ENCODE results near the gene VDR.

Gene VDR

DNA sequence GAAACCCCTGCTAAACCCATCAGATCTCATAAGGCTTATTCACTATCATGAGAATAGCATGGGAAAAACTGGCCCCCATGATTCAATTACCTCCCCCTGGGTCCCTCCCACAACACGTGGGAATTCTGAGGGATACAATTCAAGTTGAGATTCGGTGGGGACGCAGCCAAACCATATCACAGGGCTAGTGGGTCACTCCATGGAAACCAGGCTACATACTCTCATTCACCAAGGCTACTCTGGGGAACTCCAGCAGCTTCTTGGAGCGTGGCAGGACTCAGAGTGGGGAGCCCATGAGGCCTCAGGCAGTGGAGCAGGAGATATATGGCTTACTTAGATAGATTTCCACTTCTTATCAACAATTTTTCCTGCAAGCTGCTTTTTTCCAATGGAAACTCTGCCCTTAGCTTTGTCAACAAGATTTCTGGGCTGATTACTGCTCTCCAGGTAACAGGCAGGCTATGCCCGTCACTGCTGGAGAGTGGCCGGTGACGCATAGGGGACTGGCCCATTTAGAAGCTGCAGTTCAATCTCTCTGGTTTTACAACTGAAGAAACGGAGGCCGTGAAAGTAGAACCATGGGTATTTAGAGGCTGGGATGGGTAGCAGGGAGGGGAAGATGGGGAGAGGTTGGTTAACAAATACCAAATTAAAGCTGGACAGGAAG lies 16.5 kb downstream of the VDR start:
- intact Hi-C loops (cut with DNase I; ENCODE audit: low total_unique reads) = no loop called here
- Histone ChIP-seq H3K27ac (no peak overlapping the region), H3K36me3 (no peaks in the 10 kb centered on the region)

GRCh38 chr12:47887529-47887928 lies 17.3 kb downstream of the VDR start:
- intact Hi-C loops (cut with DNase I; ENCODE audit: low total_unique reads) = no loop called here
- TF ChIP-seq, protein P1, sequence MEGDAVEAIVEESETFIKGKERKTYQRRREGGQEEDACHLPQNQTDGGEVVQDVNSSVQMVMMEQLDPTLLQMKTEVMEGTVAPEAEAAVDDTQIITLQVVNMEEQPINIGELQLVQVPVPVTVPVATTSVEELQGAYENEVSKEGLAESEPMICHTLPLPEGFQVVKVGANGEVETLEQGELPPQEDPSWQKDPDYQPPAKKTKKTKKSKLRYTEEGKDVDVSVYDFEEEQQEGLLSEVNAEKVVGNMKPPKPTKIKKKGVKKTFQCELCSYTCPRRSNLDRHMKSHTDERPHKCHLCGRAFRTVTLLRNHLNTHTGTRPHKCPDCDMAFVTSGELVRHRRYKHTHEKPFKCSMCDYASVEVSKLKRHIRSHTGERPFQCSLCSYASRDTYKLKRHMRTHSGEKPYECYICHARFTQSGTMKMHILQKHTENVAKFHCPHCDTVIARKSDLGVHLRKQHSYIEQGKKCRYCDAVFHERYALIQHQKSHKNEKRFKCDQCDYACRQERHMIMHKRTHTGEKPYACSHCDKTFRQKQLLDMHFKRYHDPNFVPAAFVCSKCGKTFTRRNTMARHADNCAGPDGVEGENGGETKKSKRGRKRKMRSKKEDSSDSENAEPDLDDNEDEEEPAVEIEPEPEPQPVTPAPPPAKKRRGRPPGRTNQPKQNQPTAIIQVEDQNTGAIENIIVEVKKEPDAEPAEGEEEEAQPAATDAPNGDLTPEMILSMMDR (IDR thresholded peaks at IDR 0.05) = no peak

More for the DNA sequence above, 16.5 kb downstream of the VDR start:
- Histone ChIP-seq H3K9me3 (no peaks in the 10 kb centered on the region), H3K4me1 (peaks cover 0 to 9% (median under 1%) of the 10 kb centered on the region in 4 donors), H3K27me3 (no peaks in the 10 kb centered on the region), H3K4me3 (no peak overlapping the region)
- TF ChIP-seq, protein P1 (IDR thresholded peaks at IDR 0.05) = no peak
- peak in 1 of 2 donors; percentile 19 for DNase-seq

DNA sequence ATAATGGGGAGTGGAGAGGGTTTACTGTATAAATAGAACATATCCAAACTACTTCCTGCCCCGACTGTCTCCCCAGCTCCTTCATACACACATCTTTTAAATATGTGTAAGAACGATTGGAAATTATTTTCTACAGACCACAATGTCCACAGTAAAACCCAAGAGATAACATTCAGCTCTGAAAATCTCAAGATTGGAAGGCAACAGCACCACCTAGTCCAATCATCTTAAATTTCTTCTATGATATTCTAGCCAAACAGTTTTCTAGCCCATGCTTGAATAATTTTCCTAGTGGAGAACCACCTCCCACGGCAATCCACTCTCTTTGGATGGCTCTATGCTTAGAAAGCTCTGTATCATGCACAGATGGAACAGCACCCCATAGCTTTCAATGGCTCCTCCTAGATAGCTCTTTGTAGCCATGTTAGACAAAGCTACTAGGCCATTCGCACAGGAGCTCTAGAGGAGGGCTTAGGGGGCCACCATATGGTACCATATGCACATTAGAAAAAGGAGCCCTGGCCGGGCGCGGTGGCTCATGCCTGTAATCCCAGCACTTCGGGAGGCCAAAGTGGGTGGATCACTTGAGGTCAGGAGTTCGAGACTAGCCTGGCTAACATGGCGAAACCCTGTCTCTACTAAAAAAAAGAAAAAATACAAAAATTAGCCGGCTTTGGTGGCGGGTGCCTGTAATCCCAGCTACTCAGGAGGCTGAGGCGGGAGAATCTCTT lies 18.1 kb downstream of the VDR start:
- no peak overlapping the region for H3K27ac ChIP-seq
- H3K27me3 ChIP-seq = peaks cover 0 to 4% of the 10 kb centered on the region in 2 donors
- no peak overlapping the region for H3K4me3 ChIP-seq
- H3K9me3 ChIP-seq = no peaks in the 10 kb centered on the region
- no peaks in the 10 kb centered on the region for H3K36me3 ChIP-seq
- peak in 1 of 2 donors; percentile 39 for DNase-seq
- intact Hi-C loops (cut with DNase I; ENCODE audit: low total_unique reads) = no loop called here
- H3K4me1 ChIP-seq = peaks cover 0 to 19% (median 3%) of the 10 kb centered on the region in 4 donors
- TF ChIP-seq, protein P1 (IDR thresholded peaks at IDR 0.05) = no peak

More at GRCh38 chr12:47887529-47887928, 17.3 kb downstream of the VDR start:
- Histone ChIP-seq H3K36me3 (no peaks in the 10 kb centered on the region), H3K27me3 (peaks cover 0 to 4% of the 10 kb centered on the region in 2 donors), H3K27ac (no peak overlapping the region), H3K9me3 (no peaks in the 10 kb centered on the region), H3K4me1 (peaks cover 0 to 13% (median 3%) of the 10 kb centered on the region in 4 donors), H3K4me3 (no peak overlapping the region)
- DNase-seq = no peak

DNA sequence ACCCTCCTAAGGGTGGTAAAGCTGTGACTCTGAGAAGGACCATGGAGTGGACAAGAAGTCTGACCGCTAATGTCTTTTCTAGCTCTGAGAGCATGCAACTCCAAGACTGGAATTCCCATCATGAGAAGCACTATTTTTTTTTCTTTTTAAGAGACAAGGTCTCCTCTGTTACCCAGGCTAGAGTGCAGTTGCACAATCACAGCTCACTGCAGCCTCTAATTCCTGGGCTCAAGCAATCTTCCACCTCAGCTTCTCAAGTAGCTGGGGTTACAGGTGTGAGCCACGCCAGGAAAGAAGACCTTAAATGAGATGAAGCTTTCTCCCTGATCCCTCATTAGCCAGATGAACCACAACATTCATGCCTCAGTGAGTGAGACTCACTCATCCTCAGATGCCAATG lies 19.2 kb downstream of the VDR start:
- peak in 1 of 2 donors; percentile 10 for DNase-seq
- H3K4me3 ChIP-seq = no peak overlapping the region
- no peak overlapping the region for H3K27ac ChIP-seq
- H3K36me3 ChIP-seq = no peaks in the 10 kb centered on the region
- TF ChIP-seq, protein P1 (IDR thresholded peaks at IDR 0.05) = no peak
- intact Hi-C loops (cut with DNase I; ENCODE audit: low total_unique reads) = no loop called here
- H3K4me1 ChIP-seq = peaks cover 0 to 19% (median 3%) of the 10 kb centered on the region in 4 donors
- peaks cover 0 to 4% of the 10 kb centered on the region in 2 donors for H3K27me3 ChIP-seq
- H3K9me3 ChIP-seq = no peaks in the 10 kb centered on the region

GRCh38 chr12:47885012-47885501 lies 19.7 kb downstream of the VDR start:
- TF ChIP-seq, protein P1 (IDR thresholded peaks at IDR 0.05) = no peak

More at GRCh38 chr12:47885012-47885501, 19.7 kb downstream of the VDR start:
- H3K27ac ChIP-seq = no peak overlapping the region
- H3K9me3 ChIP-seq = no peaks in the 10 kb centered on the region
- H3K4me1 ChIP-seq = peaks cover 0 to 19% (median 3%) of the 10 kb centered on the region in 4 donors
- peaks cover 0 to 4% of the 10 kb centered on the region in 2 donors for H3K27me3 ChIP-seq
- intact Hi-C loops (cut with DNase I; ENCODE audit: low total_unique reads) = no loop called here
- H3K4me3 ChIP-seq = no peak overlapping the region
- DNase-seq = peak in 1 of 2 donors; percentile 51
- H3K36me3 ChIP-seq = no peaks in the 10 kb centered on the region
